SIG-M5 treated with dmso at 0.1 percent for 504 hours (cell line): ENCODE measurements around the gene EHMT2.
"Not testable (repeated sequence)": the region's sequence is repeated elsewhere in the genome, so short reads cannot be mapped to it uniquely, and the experiment has no call there.

Source experiments
- DNase-seq: peaks from one replicate; lab custom pipeline; 2025; ENCODE audit not compliant: unreplicated experiment; lab: John Stamatoyannopoulos, UW

The EHMT2 gene

DNA sequence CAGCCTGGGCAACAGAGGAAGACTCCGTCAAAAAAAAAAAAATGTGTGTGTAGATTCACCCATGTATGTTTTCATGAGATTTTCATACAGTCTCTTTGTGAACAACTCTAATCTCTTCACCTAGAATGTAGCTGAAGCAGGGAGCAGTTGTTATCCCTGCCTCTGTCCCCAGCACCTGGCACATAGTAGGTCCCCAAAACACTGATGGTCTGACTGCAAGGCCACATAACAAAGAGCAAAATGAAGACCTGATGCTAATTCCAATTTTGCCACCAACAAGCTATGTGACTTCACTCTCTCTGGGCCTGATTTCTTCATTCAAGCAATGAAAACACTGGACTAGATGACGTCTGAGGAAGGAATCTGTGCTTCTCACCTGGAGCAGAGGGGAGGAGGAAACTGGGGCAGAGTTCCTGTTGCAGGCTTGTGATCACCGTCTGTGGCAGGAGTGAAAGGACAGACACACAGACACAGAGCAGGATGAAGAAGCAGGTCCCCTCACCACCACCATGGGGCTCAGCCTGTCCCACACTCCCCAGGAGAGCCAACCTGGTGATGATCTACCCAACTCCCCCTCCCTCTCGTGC is 23.3 kb downstream of the EHMT2 start:
- DNase-seq = no peak

- no peak for DNase-seq
Observed at GRCh38 chr6:31871046-31871659, 26.3 kb downstream of the EHMT2 start.

GRCh38 chr6:31870385-31870921 is 27.0 kb downstream of the EHMT2 start:
- no peak for DNase-seq

DNA sequence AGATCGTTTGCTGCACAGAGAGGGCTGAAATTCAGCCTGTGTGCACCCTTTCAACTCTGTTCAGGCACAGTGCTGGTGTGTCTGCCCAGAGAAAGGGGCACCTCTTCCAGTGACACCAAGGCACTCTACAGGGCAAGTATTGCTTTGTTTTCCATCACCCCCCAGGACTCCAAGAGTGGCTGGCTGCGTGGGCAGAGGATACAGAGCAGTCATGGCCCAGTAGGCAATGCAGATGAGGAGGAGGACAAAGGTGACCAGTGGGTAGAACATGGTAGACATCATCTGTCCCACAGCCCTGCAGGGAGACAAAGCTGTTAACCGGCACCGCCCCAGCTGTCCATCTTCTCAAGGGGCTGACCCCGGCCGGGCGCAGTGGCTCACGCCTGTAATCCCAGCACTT is 28.2 kb downstream of the EHMT2 start:
- DNase-seq = no peak

GRCh38 chr6:31868658-31868971 is 28.9 kb downstream of the EHMT2 start:
- DNase-seq = not testable (repeated sequence)

DNA sequence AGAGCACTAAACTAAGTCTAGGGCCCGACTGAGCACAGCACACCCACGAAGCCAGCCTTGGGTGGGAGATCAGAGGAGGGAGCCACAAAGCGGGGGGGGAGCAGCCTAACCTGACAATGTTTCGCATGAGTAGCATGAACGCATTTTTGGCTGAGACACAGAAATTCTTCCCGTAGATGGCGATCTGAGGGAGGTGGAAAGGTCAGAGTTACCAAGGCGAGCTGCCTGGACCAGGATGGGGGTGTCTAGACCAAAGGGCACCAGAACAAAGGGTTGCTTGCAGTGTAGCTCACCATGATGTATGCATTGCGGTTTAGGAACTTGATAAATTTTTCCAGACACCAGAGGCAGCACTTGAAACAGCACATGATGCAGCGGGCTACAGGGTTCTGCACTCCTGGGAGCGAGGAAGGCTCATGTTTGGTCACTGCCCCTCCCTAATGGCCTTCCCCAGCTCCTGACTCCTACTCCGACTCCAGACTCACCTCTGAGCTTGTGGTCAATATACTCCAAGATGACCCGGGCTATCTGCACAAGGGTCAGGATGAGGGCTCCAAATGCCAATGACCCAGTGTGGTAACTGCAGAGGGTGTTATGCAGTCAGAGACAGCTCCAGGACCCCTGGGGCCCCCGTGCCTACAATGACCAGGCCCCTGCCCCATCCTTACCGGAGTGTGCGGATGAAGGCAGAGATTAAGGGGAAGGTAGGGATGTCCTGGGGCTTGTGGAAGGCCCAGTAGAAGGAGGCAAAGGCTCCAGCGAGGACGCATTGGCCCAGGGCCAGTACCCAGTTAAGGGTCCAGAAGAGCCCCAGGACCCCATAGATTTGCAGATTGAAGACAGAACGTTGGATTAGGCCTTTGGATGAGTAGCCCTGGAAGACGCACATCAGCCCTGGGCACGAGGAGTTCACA is 32.0 kb downstream of the EHMT2 start:
- DNase-seq = no peak

GRCh38 chr6:31864818-31865204 is 32.7 kb downstream of the EHMT2 start:
- DNase-seq = no peak

DNA sequence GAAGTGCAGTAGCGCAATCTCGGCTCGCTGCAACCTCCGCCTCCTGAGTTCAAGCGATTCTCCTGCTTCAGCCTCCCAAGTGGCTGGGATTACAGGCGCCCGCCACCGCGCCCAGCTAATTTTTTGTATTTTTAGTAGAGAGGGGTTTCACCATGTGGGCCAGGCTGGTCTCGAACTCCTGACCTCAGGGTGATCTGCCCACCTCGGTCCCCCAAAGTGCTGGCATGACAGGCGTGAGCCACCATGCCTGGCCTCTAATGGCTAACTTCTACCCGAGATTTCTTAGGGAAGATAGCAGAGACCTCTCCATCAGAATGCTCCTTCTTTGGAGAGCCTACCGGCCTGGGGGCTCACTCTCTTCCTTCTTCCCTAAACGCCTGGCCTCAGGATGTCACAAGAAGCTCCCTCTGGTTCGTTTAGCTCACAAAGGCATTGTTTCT is 33.4 kb downstream of the EHMT2 start:
- not testable (repeated sequence) for DNase-seq

DNA sequence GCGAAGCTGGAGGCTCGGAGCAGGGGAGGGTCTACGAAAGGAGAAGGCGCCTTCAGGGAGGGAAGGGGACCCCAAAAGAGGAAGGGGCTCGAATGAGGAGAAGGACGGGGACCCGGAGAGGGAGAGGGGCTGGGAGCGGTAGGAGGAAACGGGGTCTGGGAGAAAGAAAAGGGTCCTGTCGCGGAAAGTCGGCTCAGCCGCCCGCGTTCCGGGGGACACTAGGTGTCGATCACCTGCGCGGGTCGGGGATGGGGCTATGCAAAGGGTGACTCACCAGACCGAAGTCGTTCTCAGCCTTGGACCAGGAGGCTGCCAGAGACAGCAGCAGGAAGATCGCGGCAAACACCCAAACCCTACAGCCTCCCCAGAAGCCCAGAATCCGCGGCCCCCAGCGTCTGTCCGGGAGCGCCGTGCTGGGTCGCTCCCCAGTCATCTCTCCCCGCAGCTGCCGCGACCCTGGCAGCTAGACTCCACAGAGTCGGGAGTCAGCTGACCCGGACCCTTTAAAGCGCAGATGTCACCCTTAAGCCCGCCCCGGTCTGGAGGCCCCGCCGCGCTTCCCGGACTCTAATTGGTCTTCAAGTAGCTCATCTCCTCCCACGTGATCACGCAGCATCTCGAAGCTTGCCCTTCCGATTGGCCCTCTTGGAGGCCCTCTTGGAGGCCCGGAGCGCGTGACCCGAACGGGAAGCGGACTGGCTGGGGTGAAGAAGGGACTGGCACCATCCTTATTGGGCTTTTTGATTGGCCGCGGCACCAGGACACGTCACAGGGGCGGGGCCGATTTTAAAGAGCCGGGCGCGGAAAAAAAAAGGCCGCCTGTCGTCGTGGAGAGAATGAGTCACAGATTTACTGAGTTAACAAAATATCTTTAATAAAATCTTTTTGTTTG is 34.9 kb downstream of the EHMT2 start, which contains the start of gene NEU1:
Gene NEU1, minus strand, starts transcription at position 478 of the 892 bp plus-strand sequence. Its CDS starts 45 bp downstream, at position 433.
- peak; percentile 100 for DNase-seq

- no peak for DNase-seq
Observed at GRCh38 chr6:31861919-31862343, 35.6 kb downstream of the EHMT2 start.

GRCh38 chr6:31861150-31861549 is 36.3 kb downstream of the EHMT2 start:
- DNase-seq = no peak

GRCh38 chr6:31860349-31860748 is 37.1 kb downstream of the EHMT2 start:
- DNase-seq = no peak

DNA sequence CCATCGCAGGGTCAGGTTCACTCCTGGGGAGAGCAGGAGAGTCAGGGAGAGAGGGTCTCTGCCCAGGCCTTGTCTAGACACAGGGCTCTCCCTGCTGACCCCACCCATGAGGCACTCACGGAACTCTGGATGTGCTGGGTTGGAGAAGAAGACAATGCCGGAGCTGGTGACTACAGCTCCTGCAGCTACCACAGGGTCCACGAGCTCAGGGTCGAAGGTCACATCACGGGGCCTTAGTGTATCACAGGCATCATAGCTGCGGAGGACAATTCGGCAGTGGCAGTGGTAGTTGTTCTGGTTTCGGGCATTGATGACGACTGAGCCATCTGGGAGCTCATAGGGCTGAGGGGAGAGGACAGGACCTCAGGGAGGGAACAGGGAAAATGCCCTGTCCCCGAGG is 37.6 kb downstream of the EHMT2 start:
- DNase-seq = no peak

GRCh38 chr6:31858707-31859106 is 38.8 kb downstream of the EHMT2 start:
- no peak for DNase-seq

- not testable (repeated sequence) for DNase-seq
Observed at GRCh38 chr6:31857774-31858173, 39.7 kb downstream of the EHMT2 start.

DNA sequence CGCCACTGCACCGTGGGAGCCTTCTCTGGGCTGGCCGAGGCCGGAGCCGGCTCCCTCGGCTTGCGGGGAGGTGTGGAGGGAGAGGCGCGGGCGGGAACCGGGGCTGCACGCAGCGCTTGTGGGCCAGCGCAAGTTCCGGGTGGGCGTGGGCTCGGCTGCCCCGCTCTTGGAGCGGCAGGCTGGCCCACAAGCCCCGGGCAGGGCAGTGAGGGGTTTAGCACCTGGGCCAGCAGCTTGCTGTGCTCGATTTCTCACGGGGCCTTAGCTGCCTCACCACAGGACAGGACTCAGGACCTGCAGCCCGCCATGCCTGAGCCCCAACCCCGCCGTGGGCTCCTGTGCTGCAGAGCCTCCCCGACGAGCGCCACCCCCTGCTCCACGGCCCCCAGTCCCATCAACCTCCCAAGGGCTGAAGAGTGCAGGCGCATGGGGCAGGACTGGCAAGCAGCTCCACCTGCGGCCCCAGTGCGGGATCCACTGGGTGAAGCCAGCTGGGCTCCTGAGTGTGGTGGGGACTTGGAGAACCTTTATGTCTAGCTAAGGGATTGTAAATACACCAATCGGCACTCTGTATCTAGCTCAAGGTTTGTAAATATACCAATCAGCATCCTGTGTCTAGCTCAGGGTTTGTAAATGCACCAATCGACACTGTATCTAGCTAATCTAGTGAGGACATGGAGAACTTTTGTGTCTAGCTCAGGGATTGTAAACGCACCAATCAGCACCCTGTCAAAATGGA is 45.3 kb downstream of the EHMT2 start:
- DNase-seq = not testable (repeated sequence)

DNA sequence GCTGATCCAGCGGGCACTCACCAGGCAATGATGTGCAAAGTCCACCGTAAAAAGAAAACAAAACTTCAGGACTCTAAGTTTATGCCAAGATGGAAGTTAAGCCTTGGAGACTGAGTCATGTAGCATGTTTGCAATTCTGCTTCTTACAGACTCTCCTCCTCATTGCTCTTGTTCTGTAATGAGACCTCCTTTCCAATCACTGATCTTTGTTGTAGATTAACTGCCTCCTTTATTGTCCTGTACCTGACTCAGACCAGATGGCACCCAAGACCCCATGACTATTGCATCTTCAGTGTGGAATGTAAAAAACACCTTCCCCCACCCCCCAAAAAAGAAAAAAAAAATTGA is 46.0 kb downstream of the EHMT2 start:
- no peak for DNase-seq

- no peak for DNase-seq
Observed at GRCh38 chr6:31850765-31851484, 46.6 kb downstream of the EHMT2 start.

DNA sequence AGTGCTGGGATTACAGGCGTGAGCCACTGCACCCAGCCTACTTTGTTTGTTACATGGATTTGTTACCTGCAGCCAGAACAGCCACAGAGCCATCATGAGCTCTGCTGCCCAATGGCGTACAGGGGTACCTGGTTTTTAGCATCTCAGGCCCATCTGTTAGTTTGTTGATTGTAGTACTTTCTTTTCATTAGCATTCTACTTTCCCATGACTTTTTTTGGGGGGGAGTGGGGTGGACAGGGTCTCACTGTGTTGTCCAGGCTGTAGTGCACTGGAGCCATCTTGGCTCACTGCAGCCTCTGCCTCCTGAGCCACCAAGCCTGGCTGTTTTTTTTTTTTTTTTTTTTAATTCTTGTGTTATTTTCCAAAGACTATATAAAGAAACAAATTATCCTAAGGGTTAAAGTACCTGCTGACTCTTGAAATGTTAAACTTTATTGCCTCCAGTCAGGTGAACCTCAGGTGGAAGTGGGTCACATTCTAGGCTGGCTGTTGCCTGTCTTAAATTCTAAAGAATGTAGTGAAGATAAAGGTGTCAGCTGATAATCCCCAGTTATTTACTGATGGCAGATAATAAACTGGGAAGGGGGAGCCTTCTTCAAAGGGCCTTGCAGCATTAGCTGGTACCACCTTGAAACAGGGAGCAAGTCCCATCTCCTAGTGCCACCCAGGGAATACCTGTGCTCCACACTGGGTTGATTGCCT is 50.1 kb downstream of the EHMT2 start:
- DNase-seq = no peak
